Measurements from ENCODE around the gene HOXB3.

HOXB3 gene

DNA sequence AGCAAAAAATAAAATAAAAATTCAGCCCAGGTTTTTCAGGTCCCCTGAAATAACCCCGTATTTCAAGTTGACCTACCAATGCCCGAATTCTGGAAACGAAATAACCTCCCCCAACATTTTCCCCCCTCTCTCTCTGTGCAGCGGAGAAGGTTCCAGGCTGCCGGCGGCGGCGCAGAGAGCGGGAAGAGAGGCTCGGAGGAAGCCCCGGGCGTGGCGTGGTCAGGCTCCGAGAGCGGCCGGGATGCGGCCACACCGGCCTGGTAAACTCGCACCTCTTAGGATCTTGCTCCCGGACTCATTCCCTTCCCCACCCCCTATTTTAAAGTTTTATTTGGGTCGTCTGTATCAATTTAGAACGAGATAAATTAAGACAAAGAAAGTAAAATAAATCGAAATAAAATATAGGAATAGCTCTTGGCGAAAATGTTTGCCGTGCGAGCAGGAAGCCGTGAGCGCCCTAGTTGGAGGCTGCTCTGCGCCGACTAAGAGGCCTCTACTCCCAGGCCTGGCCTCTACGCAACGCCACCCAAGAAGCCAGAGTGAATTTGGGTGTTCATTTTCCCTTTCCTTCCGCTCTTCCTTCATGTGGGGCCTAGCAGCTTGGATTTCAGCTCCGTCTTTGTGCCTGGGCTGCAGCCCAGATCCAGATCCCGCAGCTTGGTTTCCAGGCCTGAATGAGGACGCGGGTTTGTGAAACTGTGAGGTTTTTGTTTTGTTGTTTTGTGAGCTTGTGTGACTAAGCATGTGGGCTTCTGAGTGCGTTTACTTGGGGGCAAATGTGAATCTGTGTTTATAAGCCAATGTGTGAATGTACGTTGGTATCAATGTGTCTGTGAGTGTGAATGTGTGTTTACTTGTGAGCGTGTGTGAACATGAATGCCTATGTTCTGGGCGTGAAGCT, 16.2 kb upstream of the HOXB3 start:
- Histone ChIP-seq H3K27me3 (ENCODE audit: control insufficient read depth, insufficient read depth, low read length) (peaks cover 5% of the 10 kb centered on the region), H3K4me1 (ENCODE audit: control insufficient read depth, insufficient read depth, low read length) (peaks cover 6% of the 10 kb centered on the region), H3K36me3 (ENCODE audit: control insufficient read depth, insufficient read depth, low read length) (no peaks in the 10 kb centered on the region), H3K27ac (ENCODE audit: low read depth, low read length) (no peak overlapping the region), H3K4me3 (ENCODE audit: low read length) (no peak overlapping the region), H3K9ac (ENCODE audit: low read length) (no peak overlapping the region)

DNA sequence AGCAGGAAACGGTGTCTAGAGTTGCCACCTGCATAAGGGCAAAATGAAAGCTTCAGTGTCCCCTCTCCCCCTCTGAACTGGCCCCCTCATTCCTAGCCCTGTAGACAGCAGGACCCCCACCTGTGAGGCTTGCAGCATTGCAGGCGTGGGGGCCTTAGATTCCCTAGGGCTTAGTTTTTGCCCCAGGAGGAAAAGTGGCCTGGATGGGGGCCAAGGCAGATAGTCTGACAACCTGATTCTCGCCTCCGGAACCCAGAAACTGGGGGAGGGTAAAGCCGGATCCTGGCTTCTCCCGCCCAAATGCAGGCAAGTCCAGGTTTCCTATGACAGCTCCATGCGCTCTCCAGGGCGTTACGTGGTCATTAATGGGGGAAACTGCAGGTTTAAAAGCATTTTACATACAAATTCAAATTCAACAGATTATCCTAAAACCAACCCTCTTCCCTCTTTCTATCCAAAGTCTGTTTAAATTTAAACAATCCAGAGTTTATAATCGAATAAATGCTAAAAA, 15.4 kb upstream of the HOXB3 start:
- H3K4me1 ChIP-seq (ENCODE audit: control insufficient read depth, insufficient read depth, low read length), result peaks cover 13% of the 10 kb centered on the region
- no peak overlapping the region for H3K27ac ChIP-seq (ENCODE audit: low read depth, low read length)
- peaks cover 5% of the 10 kb centered on the region for H3K27me3 ChIP-seq (ENCODE audit: control insufficient read depth, insufficient read depth, low read length)
- no peaks in the 10 kb centered on the region for H3K36me3 ChIP-seq (ENCODE audit: control insufficient read depth, insufficient read depth, low read length)
- peak overlapping the region; percentile 47 for H3K4me3 ChIP-seq (ENCODE audit: low read length)
- H3K9ac ChIP-seq (ENCODE audit: low read length), result no peak overlapping the region

DNA sequence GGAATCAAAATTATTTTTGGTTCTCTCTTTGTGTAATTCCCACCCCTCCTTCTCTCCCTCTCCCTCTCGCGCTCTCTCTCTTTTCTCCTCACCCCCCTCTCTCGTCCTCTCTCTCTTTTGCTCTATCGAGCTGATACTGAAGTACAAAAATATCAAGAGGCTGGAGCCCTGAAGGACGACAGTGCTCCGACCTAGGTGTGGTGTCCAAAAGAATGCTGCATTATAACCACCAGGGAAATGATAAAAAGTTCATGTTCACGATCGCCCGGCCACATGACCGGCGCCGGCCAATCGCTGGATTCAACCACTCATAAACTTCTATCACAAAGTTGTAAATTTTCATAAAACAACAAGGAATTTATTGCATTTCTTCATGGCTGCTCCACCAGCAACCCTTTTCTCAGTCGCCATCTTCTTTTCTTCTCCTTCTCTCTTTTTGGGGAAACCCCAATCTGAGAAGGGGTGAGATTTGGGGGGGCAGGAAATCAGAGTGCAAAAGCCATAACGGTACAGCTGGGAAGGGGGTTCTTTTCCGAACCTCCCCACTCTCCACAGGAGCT, 14.8 kb upstream of the HOXB3 start, which contains the start of gene HOXB6:
Gene HOXB6, minus strand, starts transcription at position 217 of the 560 bp plus-strand sequence. CDS start 6,836 bp downstream, outside the sequence.
- H3K36me3 ChIP-seq (ENCODE audit: control insufficient read depth, insufficient read depth, low read length), result no peaks in the 10 kb centered on the region
- H3K9ac ChIP-seq (ENCODE audit: low read length), result peak within 1 kb of the TSS; percentile 10
- peak within 1 kb of the TSS; percentile 53 for H3K4me3 ChIP-seq (ENCODE audit: low read length)
- peaks cover 5% of the 10 kb centered on the region for H3K27me3 ChIP-seq (ENCODE audit: control insufficient read depth, insufficient read depth, low read length)
- H3K4me1 ChIP-seq (ENCODE audit: control insufficient read depth, insufficient read depth, low read length), result peaks cover 18% of the 10 kb centered on the region
- H3K27ac ChIP-seq (ENCODE audit: low read depth, low read length), result peak within 1 kb of the TSS; percentile 61

DNA sequence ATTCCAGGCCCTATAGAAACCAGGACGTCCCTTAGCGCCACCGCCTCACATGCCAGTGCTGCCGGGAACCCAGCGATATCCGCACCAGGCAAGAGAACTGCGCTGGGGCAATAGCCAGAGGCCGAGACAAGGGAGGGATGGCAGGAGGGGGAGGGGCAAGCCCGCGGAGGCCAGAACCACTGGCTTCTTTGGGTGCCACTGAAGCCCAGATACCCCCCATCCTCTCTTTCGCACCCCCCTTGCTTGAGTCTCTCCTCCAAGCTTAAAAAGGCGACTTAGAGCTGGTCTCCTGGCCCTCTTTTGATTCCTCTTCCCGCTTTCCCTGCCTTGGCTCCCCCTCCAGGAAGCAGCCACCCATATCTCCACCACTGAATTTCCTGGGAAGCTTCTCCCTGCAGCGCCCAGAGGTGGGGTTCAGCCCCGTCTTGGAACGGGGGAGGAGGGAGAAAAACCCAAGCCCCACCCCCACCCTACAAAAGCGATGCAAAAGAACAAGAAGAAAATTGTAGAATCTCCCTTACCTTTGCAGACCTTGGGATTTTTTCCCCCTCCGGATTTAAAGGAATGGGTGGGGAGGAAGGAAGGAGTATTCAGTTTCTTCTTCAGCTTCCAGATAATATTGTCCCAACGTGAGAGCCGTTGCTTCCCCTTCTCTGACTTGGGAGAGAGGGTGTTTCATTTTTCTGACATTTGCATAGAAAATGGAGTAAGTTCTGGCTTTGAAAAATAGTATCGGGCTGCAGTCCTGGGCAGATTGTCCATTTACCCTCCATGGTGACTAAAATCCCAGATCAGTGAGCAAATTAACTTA, 14.1 kb upstream of the HOXB3 start:
- H3K36me3 ChIP-seq (ENCODE audit: control insufficient read depth, insufficient read depth, low read length), result no peaks in the 10 kb centered on the region
- peak overlapping the region; percentile 10 for H3K9ac ChIP-seq (ENCODE audit: low read length)
- peak overlapping the region; percentile 53 for H3K4me3 ChIP-seq (ENCODE audit: low read length)
- peak overlapping the region; percentile 61 for H3K27ac ChIP-seq (ENCODE audit: low read depth, low read length)
- peaks cover 22% of the 10 kb centered on the region for H3K4me1 ChIP-seq (ENCODE audit: control insufficient read depth, insufficient read depth, low read length)
- peaks cover 5% of the 10 kb centered on the region for H3K27me3 ChIP-seq (ENCODE audit: control insufficient read depth, insufficient read depth, low read length)

DNA sequence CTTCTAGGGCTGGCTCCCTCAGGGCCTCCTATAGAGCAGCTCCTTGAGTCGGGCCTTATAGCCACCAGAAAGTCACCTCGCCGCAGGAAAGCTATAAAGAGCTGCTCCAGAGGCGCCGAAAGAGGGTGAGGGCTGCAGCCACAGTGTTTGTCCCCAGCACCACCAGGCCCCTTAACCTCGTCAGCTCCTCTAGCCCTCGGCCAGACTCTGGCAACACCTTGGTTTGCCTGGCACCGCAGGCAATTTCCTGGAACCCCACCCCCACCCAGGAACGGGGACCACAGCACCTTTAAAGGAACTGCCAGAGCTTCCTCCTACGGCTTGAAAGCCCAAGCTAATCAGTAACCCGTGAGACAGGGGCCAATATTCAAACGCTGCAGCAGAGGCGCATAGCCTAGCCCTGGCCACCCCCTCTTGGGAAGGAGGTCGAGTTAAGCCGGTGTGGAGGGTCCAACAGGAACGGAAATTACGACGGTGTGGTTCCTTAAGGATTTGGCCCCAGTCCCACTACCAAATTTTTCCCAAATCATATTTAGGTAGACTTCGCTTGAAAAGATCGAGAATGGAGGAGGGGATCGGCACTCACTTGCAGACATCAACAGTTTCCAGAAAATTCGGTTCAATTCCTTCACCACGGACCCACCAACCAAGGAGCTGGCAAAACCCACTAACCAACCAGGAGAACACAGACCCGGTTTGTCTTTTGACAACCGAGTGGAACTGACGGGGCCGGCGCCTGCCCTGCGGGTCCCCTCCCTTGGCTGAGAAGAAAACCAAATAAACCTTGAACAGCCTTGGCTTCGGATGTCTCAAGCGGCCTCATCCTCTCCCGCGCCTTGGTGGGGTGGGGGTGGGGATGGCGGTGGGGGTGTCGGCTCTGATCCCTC, 11.7 kb upstream of the HOXB3 start:
- H3K36me3 ChIP-seq (ENCODE audit: control insufficient read depth, insufficient read depth, low read length), result no peaks in the 10 kb centered on the region
- H3K4me1 ChIP-seq (ENCODE audit: control insufficient read depth, insufficient read depth, low read length), result peaks cover 22% of the 10 kb centered on the region
- H3K9ac ChIP-seq (ENCODE audit: low read length), result no peak overlapping the region
- H3K4me3 ChIP-seq (ENCODE audit: low read length), result peak overlapping the region; percentile 53
- no peak overlapping the region for H3K27ac ChIP-seq (ENCODE audit: low read depth, low read length)
- peaks cover 6% of the 10 kb centered on the region for H3K27me3 ChIP-seq (ENCODE audit: control insufficient read depth, insufficient read depth, low read length)

DNA sequence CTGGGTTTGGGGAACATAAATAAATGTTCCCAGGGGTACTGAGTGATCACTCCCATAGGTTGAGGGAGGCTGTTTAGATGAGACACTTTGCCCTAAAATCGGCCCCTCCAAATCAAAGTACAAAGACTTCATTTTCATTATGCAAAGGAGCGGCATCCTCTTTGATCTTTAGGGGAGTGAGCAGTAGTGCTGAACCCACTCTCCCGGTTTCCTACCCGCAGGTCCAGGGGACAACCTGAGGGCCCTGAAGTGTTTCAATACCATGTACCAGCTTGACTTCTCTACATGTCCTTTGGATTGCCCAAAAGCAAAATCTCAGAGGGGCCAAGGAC, 11.1 kb upstream of the HOXB3 start:
- Histone ChIP-seq H3K4me1 (ENCODE audit: control insufficient read depth, insufficient read depth, low read length) (peaks cover 22% of the 10 kb centered on the region), H3K27me3 (ENCODE audit: control insufficient read depth, insufficient read depth, low read length) (peaks cover 6% of the 10 kb centered on the region), H3K27ac (ENCODE audit: low read depth, low read length) (peak overlapping the region; percentile 65), H3K4me3 (ENCODE audit: low read length) (peak overlapping the region; percentile 53), H3K9ac (ENCODE audit: low read length) (no peak overlapping the region), H3K36me3 (ENCODE audit: control insufficient read depth, insufficient read depth, low read length) (no peaks in the 10 kb centered on the region)

DNA sequence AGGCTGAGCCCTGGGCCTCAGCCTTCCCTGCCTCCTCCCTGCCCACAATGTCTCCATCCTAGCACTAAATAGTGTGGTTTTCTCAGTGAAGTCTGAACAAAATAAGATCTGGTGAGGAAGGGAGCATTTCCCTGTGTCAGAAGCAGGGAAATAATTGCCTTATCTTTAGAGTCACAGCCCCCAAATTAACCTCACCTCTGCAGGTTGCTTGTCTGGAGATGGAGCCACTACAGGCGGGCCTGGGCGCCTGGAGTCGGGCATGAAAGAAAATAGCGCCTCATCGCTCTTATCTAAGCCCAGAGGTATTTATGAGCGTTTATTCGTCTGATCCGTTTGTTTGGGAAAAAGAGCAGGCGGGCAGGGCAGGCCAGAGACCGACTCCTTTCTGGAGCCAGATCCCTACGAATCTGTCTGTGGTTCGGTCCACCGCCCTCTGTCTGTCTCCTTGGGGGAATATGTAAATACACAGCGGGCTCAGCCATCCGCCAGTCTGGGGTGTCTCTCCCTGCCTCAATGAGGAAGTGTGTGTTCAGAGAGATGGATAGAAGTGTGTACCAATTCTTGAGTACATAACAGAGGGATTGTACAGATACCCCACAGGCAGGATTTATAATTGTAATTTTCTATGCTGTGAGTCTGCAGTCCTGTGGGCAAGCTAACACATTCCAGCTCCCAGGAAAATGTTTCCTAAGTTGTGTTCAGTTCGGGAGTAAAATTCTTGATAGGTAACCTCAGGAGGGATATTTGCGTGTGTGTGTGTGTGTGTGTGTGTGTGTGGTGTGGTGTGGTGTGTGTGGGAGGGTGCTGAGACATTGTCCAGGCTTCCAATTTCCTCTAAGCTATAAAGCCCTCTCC, 10.4 kb upstream of the HOXB3 start:
- no peaks in the 10 kb centered on the region for H3K36me3 ChIP-seq (ENCODE audit: control insufficient read depth, insufficient read depth, low read length)

DNA sequence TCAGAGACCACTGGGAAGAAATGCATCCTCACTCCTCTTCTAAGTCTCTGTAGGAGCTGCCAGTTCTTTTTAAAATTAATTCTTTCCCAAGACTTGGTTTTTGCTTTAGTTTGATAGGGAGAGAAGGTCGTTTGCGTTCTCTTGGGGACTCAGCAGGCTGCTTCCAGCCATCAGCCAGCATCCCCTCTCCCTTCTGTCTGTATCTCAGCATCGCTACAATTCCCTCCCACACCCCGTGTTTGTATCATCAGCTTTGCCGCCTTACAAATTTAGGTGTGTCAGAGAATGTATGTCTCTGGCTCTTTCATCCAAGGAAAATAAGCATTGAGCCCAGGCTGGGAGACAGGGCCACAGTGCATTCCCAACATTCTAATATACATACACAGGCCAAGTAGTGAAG, 9.3 kb upstream of the HOXB3 start:
- Histone ChIP-seq H3K4me1 (ENCODE audit: control insufficient read depth, insufficient read depth, low read length) (peaks cover 36% of the 10 kb centered on the region), H3K27me3 (ENCODE audit: control insufficient read depth, insufficient read depth, low read length) (peaks cover 2% of the 10 kb centered on the region), H3K27ac (ENCODE audit: low read depth, low read length) (peak overlapping the region; percentile 65), H3K4me3 (ENCODE audit: low read length) (no peak overlapping the region), H3K9ac (ENCODE audit: low read length) (no peak overlapping the region), H3K36me3 (ENCODE audit: control insufficient read depth, insufficient read depth, low read length) (no peaks in the 10 kb centered on the region)

More for the DNA sequence above, 10.4 kb upstream of the HOXB3 start:
- Histone ChIP-seq H3K9ac (ENCODE audit: low read length) (no peak overlapping the region), H3K27ac (ENCODE audit: low read depth, low read length) (peak overlapping the region; percentile 65), H3K4me3 (ENCODE audit: low read length) (no peak overlapping the region), H3K4me1 (ENCODE audit: control insufficient read depth, insufficient read depth, low read length) (peaks cover 27% of the 10 kb centered on the region), H3K27me3 (ENCODE audit: control insufficient read depth, insufficient read depth, low read length) (peaks cover 6% of the 10 kb centered on the region)

DNA sequence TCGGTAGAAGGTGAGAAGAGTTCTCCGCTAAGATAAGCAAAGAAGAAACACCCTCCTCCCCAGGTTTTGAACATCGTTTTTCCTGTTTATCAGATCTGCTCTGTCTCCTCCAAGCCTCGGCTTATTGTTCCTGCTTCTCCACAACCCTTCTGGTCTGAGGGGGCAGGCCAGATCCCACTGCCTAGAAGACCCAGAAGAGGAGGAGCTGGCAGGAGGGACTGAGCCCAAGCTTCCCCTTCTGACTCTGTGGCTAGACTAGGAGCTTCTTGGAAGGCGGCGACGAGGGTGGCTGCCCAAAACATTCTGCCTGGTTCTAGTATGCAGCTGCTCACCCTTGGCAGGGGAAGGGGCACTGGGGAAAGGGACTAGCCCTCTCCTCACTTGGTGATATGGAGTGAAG, 8.7 kb upstream of the HOXB3 start:
- Histone ChIP-seq H3K4me3 (ENCODE audit: low read length) (no peak overlapping the region), H3K9ac (ENCODE audit: low read length) (no peak overlapping the region), H3K27me3 (ENCODE audit: control insufficient read depth, insufficient read depth, low read length) (peaks cover 2% of the 10 kb centered on the region), H3K36me3 (ENCODE audit: control insufficient read depth, insufficient read depth, low read length) (no peaks in the 10 kb centered on the region), H3K4me1 (ENCODE audit: control insufficient read depth, insufficient read depth, low read length) (peaks cover 36% of the 10 kb centered on the region), H3K27ac (ENCODE audit: low read depth, low read length) (peak overlapping the region; percentile 82)

DNA sequence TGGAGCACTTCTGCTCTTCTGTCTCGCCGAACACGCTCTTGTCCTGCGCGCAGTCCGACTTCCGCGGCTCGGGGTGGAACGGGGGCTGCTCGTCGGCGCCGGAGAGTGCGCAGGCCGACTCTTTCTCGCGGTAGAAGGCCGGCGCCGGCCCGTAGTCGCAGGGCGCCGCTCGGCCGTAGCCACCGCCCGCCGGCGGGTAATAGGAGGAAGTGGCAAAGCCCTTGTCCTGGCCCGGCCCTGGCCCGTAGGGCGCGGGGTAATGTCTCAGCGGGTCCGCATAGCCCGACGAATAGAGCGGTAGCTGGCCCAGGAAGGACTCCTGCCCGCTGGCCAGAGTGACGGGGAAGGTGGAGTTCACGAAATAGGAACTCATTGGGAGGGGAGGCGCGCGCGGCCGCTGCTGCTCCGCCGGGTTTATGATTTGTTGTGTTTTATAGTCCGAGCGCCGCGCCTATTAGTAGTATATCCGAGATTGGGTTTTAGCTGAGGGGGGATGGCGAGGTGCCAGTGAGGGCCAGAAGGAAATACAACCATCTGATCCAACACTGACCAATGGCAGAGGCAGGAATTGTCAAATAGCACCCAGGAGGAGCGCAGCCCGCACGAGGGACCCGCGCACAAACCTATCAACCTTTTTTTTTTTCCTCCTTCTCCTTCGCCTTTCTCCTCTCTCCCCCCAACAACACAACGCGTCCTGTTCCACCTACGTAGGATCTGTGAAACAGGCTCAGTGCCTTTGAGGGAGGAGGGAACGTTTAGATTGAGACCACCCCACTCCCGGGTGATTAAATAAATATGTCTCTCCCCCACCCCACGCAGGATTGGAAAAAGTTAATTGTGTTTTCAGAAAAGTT, 8.0 kb upstream of the HOXB3 start:
- peaks cover 2% of the 10 kb centered on the region for H3K27me3 ChIP-seq (ENCODE audit: control insufficient read depth, insufficient read depth, low read length)
- peak overlapping the region; percentile 82 for H3K27ac ChIP-seq (ENCODE audit: low read depth, low read length)
- H3K4me1 ChIP-seq (ENCODE audit: control insufficient read depth, insufficient read depth, low read length), result peaks cover 36% of the 10 kb centered on the region
- no peaks in the 10 kb centered on the region for H3K36me3 ChIP-seq (ENCODE audit: control insufficient read depth, insufficient read depth, low read length)
- H3K4me3 ChIP-seq (ENCODE audit: low read length), result peak overlapping the region; percentile 62
- H3K9ac ChIP-seq (ENCODE audit: low read length), result peak overlapping the region; percentile 2

Measured in rectal smooth muscle tissue (tissue), 1 donor.